ENCODE results near the gene MTARC2.
A peak's percentile ranks its signal among the peaks of the same experiment; 100 is the strongest.
"Not testable (repeated sequence)": the region's sequence is repeated elsewhere in the genome, so short reads cannot be mapped to it uniquely, and the experiment has no call there.

The MTARC2 gene

GRCh38 chr1:220732621-220733020, 15.5 kb upstream of the MTARC2 start:
- no peak for DNase-seq (ENCODE audit: low spot score)

- DNase-seq (ENCODE audit: low spot score) = peak; percentile 75
These were observed 15.0 kb upstream of the MTARC2 start for GRCh38 chr1:220733086-220733601.

- DNase-seq (ENCODE audit: low spot score) = no peak
These were observed 13.4 kb upstream of the MTARC2 start for GRCh38 chr1:220734571-220735326.

- not testable (repeated sequence) for DNase-seq (ENCODE audit: low spot score)
These were observed 11.8 kb upstream of the MTARC2 start for GRCh38 chr1:220736283-220736682.

- DNase-seq (ENCODE audit: low spot score) = no peak
These were observed 6.8 kb upstream of the MTARC2 start for GRCh38 chr1:220741349-220741748.

GRCh38 chr1:220741825-220742224, 6.3 kb upstream of the MTARC2 start:
- no peak for DNase-seq (ENCODE audit: low spot score)

GRCh38 chr1:220742520-220742919, 5.6 kb upstream of the MTARC2 start:
- no peak for DNase-seq (ENCODE audit: low spot score)

- no peak for DNase-seq (ENCODE audit: low spot score)
These were observed 1.3 kb upstream of the MTARC2 start for GRCh38 chr1:220746851-220747250.

- no peak for DNase-seq (ENCODE audit: low spot score)
These were observed 559 bp upstream of the MTARC2 start for GRCh38 chr1:220747437-220748088.

GRCh38 chr1:220748936-220749335, 814 bp downstream of the MTARC2 start:
- DNase-seq (ENCODE audit: low spot score) = no peak

- no peak for DNase-seq (ENCODE audit: low spot score)
These were observed 2.0 kb downstream of the MTARC2 start for GRCh38 chr1:220750131-220750515.

GRCh38 chr1:220751111-220751510, 3.0 kb downstream of the MTARC2 start:
- DNase-seq (ENCODE audit: low spot score) = no peak

- DNase-seq (ENCODE audit: low spot score) = no peak
These were observed 6.2 kb downstream of the MTARC2 start for GRCh38 chr1:220754212-220754917.

- DNase-seq (ENCODE audit: low spot score) = no peak
These were observed 6.8 kb downstream of the MTARC2 start for GRCh38 chr1:220754918-220755295.

GRCh38 chr1:220755309-220755708, 7.2 kb downstream of the MTARC2 start:
- no peak for DNase-seq (ENCODE audit: low spot score)

- DNase-seq (ENCODE audit: low spot score) = no peak
These were observed 9.3 kb downstream of the MTARC2 start for GRCh38 chr1:220757441-220757840.

GRCh38 chr1:220759147-220759546, 11.0 kb downstream of the MTARC2 start:
- DNase-seq (ENCODE audit: low spot score) = no peak

- no peak for DNase-seq (ENCODE audit: low spot score)
These were observed 13.7 kb downstream of the MTARC2 start for GRCh38 chr1:220761688-220762427.

GRCh38 chr1:220764757-220765156, 16.6 kb downstream of the MTARC2 start:
- DNase-seq (ENCODE audit: low spot score) = no peak

GRCh38 chr1:220767312-220768125, 19.4 kb downstream of the MTARC2 start:
- no peak for DNase-seq (ENCODE audit: low spot score)

GRCh38 chr1:220768126-220768601, 20.0 kb downstream of the MTARC2 start:
- DNase-seq (ENCODE audit: low spot score) = no peak
